ENCODE data around the gene PRCC. TPM values are rescaled to one million over a fixed set of nuclear protein-coding genes. Genes with fewer than 3 reads are reported as not detected.

The PRCC gene
- total RNA-seq, 1 donor from 2014 or later: 41.3 TPM

GRCh38 chr1:156807627-156808026, 40.3 kb downstream of the PRCC start:
- DNase-seq: no peak
- ATAC-seq: no peak
- intact Hi-C loops (cut with micrococcal nuclease): no loop called here

GRCh38 chr1:156808186-156809030, 41.1 kb downstream of the PRCC start:
- intact Hi-C loops (cut with micrococcal nuclease): no loop called here
- DNase-seq (no peak), ATAC-seq (no peak)

- DNase-seq: no peak
- intact Hi-C loops (cut with micrococcal nuclease): no loop called here
Measured at GRCh38 chr1:156809281-156809680, 41.9 kb downstream of the PRCC start.

GRCh38 chr1:156809711-156810366, 42.5 kb downstream of the PRCC start:
- no peak for ATAC-seq
- DNase-seq: no peak
- intact Hi-C loops (cut with micrococcal nuclease): no loop called here

More at GRCh38 chr1:156809281-156809680, 41.9 kb downstream of the PRCC start:
- no peak for ATAC-seq

GRCh38 chr1:156811168-156811567, 43.8 kb downstream of the PRCC start:
- DNase-seq (no peak), ATAC-seq (no peak)
- intact Hi-C loops (cut with micrococcal nuclease): no loop called here

GRCh38 chr1:156812293-156812990, 45.1 kb downstream of the PRCC start:
- intact Hi-C loops (cut with micrococcal nuclease): no loop called here
- ATAC-seq: no peak
- DNase-seq: no peak

- DNase-seq: no peak
- no peak for ATAC-seq
- intact Hi-C loops (cut with micrococcal nuclease): no loop called here
Measured at GRCh38 chr1:156813298-156813697, 46.0 kb downstream of the PRCC start.

- peak; percentile 61 for ATAC-seq
- DNase-seq: peak; percentile 81
- intact Hi-C loops (cut with micrococcal nuclease): no loop called here
Measured at GRCh38 chr1:156813750-156814570, 46.6 kb downstream of the PRCC start.

- ATAC-seq (no peak), DNase-seq (peak; percentile 33)
- intact Hi-C loops (cut with micrococcal nuclease): no loop called here
Measured at GRCh38 chr1:156814571-156815260, 47.4 kb downstream of the PRCC start.

- intact Hi-C loops (cut with micrococcal nuclease): no loop called here
Measured at GRCh38 chr1:156815307-156815826, 48.0 kb downstream of the PRCC start.

GRCh38 chr1:156815961-156816422, 48.7 kb downstream of the PRCC start:
- DNase-seq (no peak), ATAC-seq (peak; percentile 5)
- intact Hi-C loops (cut with micrococcal nuclease): no loop called here

More at GRCh38 chr1:156815307-156815826, 48.0 kb downstream of the PRCC start:
- DNase-seq (peak; percentile 68), ATAC-seq (peak; percentile 91)

GRCh38 chr1:156816561-156817328, 49.4 kb downstream of the PRCC start, which contains the start of gene SH2D2A:
SH2D2A (minus strand) TSS chr1:156816848; CDS start chr1:156816708, 140 bp downstream.
- peak; percentile 64 for DNase-seq
- intact Hi-C loops (cut with micrococcal nuclease): no loop called here
- peak; percentile 47 for ATAC-seq

GRCh38 chr1:156821801-156822200, 54.5 kb downstream of the PRCC start:
- ATAC-seq: no peak
- no peak for DNase-seq
- intact Hi-C loops (cut with micrococcal nuclease): no loop called here

GRCh38 chr1:156822680-156823079, 55.3 kb downstream of the PRCC start:
- ATAC-seq: no peak
- DNase-seq: no peak
- intact Hi-C loops (cut with micrococcal nuclease): no loop called here

- intact Hi-C loops (cut with micrococcal nuclease): no loop called here
- no peak for ATAC-seq
- DNase-seq: no peak
Measured at GRCh38 chr1:156823210-156823790, 56.0 kb downstream of the PRCC start.

- no peak for ATAC-seq
- DNase-seq: no peak
- intact Hi-C loops (cut with micrococcal nuclease): no loop called here
Measured at GRCh38 chr1:156826630-156827029, 59.3 kb downstream of the PRCC start.
